NCI-H510A treated with DMSO at 0.1 percent for 48 hours (cell line): Measurements from ENCODE around the gene PLA2G4B.

ENCODE experiments used
- DNase-seq: peaks from one replicate; lab custom pipeline; 2025; lab: John Stamatoyannopoulos, UW

PLA2G4B gene, protein sequence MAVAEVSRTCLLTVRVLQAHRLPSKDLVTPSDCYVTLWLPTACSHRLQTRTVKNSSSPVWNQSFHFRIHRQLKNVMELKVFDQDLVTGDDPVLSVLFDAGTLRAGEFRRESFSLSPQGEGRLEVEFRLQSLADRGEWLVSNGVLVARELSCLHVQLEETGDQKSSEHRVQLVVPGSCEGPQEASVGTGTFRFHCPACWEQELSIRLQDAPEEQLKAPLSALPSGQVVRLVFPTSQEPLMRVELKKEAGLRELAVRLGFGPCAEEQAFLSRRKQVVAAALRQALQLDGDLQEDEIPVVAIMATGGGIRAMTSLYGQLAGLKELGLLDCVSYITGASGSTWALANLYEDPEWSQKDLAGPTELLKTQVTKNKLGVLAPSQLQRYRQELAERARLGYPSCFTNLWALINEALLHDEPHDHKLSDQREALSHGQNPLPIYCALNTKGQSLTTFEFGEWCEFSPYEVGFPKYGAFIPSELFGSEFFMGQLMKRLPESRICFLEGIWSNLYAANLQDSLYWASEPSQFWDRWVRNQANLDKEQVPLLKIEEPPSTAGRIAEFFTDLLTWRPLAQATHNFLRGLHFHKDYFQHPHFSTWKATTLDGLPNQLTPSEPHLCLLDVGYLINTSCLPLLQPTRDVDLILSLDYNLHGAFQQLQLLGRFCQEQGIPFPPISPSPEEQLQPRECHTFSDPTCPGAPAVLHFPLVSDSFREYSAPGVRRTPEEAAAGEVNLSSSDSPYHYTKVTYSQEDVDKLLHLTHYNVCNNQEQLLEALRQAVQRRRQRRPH

DNA sequence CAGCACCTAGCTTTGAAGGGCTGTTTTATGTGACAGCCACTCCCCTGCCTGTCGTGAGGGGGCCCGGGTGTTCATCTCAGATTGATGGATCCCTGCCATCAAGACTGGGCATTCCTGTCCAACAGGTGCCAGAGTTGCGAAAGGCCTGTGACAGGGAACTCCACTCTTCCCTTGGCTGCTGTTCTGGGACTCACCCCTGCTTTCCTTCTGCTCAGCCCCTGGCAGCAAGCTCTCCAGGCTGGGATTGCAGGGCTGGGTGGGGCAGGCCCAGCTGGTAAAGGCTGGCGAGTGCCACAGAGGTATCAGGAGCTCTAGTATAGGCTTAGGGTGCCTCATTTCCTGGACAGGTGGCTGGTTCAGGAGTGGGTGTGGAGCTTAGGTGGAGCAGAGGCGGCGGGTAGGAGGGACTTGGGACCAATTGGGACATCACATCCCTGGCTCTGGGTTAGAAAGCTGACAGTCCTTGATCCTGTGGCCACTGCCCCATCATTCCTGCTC, at the start of gene PLA2G4B:
Gene PLA2G4B (plus strand): TSS at position 448 of the 498 bp plus-strand sequence. CDS start 67 bp downstream, outside the sequence.
- DNase-seq, result peak; percentile 73

DNA sequence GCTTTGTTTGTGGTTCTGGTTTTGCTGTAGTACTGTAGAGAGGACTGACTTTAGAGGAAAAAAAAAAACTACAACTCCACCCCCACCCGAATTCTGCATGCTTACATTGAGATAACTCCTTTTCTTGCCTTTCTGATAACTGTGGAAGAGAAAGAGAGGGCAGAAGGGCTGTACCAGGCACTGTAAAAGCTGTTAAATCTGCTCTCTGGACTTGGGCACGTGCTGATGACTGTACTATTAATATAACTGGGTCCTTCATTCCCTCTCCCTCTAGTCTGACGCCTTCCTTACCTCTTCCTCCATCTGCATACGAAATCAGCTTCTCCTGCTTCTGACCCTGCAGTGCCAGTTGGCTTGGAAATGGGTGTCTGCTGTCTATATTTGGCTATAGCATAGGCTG, 49.4 kb upstream of the PLA2G4B start:
- DNase-seq, result no peak

DNA sequence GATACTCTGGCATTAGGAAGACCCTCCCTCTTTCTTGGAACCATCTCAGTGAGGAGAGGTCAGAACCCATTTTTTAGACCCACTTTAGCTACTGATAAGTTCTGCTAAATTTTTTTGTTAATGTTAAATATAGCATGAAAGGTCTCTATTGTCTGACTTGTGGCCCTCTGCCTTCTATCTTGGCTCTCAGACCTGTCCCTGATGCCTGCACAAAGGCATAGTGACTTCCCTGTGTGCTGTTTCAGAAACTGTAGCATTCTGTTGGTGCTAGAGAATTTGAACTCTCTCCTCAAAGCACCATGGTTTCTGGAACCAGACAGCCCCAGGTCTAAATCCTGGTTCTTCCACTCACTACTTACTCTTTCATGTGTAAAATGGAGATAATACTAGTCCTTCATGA, 49.0 kb upstream of the PLA2G4B start:
- DNase-seq, result no peak

DNA sequence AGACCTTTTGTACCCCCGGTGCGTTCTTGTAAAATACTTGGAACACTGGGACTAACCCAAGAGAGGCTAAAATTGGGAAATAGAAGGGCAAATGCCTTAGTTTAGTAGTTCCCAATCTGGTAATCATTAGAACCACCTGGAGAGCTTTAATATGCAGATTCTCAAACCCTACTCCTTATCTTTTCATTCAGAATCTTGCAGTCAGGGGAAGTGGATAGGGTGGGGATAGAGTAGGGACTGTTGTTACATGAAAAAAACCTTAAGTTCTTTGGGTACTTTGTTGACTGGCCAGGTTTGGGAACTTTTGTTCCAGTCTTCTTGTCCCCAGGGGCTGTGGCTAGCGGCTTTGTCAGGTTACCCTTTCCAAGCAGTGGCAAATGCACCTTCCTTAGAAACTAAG, 48.5 kb upstream of the PLA2G4B start:
- no peak for DNase-seq

DNA sequence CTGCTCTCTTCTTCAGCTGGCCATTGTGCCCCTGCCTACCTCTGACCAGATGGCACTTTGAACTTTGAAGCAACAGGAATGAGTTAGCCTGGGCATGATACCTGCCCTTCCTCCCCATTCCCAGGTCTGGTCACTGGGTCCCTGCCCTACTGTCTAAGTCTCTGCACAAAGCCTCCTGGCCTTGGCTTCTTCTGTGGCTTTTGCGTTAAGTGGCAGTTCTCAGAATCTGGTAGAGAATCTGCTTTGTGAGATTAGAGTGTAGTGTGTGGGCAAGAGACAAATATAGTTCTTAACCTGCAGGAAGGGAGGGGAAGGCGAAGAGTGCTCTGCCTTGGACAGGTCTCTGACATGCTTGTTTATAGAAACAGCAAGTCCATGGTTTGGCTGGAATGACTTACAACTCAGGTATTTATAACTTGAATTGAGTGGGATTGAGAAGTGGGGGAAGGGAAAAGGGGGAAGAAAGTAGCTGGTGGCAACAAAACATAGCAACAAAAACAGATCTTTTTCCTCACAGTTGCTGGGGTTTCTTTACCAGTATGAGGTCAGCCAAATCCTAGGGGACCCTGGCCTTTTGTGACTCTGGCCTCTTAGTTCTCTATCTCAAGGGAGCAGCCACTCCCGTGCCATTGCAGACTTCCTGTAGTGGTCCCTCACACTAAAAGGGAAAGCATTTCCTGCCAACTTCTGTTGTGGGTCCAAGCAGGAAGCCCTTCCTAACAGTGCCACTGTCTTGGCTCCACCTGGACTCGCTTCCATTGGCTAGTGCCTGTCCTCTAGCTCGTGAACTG, 47.7 kb upstream of the PLA2G4B start:
- no peak for DNase-seq

DNA sequence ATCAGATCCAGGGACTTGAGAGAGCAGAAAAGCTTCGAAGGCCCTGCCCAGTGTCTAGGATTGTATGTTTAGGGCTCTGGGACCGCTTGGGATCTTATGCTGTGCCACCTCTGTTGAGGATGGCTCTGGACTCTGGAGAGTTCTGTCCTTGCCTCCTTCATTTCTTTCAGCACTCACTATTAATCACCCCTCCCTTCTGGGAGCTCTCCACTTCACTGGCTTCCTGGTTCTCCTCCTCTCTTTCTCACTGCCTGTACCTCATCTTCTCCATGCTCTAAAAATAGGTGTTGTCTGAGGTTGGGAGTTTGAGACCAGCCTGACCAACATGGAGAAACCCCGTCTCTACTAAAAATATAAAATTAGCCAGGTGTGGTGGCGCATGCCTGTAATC, 47.1 kb upstream of the PLA2G4B start:
- DNase-seq, result no peak

DNA sequence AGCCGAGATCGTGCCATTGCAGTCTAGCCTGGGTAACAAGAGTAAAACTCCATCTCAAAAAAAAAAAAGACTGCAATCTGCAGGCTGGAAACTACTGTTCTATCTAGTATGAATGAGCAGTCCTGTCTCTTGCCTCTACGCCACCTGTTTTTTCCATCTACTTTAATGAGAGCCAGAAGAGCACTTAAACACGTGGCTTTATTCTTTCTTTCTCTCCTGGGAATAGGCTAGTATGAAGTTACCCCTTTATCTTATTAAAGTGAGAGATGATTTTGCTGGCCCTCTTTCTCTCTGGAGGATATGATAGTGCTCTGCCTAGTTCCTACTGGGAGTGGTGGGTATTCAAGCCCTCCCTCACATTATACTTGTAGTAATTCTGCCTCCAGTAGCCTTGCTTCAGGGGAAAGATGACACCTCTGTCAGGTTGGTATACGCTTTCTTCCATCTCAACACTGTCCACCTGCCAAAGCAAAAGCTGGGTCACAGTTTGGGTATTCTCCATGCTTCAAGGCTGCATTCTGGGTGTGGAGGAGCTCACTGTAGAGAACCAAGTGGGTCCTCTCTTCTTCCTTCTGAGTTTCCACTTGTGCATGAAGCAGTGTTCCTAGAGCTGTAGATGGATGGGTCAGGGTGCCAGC, 46.5 kb upstream of the PLA2G4B start:
- no peak for DNase-seq

DNA sequence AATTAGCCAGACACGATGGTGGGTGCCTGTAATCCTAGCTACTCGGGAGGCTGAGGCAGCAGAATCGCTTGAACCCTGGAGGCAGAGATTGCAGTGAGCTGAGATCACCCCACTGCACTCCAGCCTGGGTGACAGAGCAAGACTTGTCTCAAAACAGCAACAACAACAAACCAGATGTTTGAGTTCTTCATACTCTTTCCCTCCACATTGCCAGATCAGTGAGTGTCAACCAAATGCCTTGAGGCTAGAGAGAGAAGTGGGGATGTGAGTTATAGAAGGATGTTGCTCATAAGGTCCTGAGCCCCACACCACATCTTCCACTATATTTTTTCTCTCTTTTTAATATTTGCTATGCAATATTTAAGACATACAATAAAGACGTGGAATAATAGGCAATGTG, 44.6 kb upstream of the PLA2G4B start:
- DNase-seq, result no peak

DNA sequence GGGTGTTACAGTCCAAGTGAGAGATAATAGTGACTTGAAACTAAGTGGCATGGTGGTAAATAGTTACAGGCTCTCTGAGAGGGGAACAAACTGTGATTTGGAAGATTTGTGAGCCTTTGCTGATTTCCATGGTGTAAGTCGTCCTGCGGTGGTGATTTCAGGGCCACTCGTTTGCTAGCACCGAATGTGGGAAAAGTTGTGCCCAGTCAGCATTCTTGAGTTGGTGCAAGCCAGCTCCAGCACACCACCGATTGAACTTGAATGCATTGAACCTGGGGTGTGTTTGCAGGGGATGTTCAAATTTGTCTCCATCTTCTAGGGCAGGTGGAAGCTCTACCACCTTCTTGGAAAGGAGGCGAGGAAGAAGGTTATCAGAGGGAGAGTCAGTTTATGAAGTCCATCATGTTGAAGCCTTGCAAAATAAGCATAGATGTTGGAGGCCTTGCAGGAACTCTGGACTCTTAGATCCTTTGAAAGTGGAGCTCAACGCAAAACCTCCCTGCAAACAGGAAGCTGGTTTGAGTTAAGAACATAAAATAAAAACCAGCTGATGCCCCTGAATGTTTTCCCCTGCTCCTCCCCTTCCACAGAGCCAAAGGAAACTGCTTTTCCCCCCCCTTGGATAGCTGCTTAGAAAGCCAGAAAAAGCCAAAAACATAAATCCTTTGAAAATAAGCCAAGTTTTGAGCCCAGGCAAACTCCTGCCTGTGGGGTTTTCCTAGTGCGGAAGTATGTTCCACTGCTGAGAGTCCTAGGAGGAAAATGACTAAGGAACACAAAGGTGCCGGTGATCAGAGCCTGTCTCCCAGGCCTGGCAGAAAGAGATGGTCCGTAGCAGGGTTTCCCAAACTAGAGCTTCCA, 42.4 kb upstream of the PLA2G4B start:
- no peak for DNase-seq

DNA sequence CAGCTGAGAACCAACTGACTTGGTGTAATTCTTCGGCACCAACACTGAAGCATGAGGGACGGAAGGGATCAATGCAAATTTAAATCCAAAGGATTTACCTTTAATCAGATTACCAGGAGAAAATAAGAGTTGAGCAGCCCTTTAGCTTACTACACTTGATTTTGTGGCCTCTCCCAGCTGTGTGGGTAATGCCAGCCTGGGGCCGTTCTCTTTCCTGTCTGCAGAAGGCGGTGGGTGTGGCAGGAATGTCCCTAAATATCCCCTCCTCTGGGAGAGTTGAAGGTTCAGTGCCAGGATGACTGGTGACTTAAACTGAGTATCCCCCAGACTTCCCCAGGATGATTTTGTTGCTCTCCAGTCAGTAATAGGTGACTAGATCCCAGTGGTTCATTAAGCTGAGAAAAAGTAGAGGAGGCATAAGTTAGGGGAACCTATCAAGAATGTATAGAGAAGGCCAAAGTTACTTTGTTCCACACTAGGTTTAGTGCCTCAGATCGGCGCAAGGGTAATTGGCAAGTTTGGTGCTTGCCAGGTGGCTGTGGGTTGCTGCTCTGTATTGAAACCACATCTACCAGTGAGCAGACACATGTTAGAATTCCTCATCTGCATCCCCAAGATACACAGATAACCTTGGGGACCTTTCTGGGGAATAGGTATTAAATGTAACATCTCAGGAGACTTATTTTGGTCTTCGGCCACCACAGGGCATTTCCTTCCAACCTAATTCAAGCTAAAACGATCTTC, 41.3 kb upstream of the PLA2G4B start:
- DNase-seq, result no peak

DNA sequence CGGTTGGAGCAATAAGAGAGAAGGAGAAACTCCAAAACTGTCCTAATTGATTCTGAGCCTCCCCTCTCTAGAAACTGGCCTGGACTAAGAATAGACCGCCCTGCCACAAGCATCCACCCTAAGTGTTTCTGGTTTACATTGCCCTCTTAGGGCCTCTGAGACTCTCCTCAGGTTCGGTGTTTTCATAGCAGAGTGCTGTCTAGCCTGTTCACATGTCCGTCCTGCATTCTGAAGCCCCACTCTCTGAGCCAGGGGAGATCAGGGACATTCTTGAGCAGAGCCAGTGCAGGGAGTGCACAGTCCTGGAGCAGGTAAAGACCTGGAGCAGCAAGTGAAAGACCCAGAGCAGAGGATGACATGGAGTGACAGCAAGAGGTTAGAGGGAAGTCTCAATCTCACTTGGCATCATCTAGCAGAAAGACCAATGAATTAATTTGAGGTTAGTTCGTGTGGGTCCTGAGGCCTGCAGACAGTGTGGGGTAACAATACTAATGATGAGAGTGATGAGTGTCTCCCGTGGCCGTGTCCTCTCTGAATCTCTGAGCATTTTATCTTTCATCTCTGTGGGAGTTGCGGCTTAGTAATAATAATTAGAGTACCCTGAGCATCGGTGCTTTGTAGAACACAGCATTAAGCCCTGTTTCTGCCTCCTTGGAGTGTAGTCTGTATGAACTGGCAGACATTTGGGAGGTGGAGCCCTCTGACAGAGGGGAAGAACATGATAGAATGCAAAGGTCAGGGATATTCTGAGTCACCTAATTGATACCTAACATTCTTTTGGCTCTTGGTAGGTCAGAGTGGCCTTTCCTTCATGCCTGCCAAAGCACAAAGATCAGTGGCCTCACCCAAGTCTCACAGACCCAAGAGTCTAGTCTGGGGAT, 39.8 kb upstream of the PLA2G4B start:
- DNase-seq, result no peak

DNA sequence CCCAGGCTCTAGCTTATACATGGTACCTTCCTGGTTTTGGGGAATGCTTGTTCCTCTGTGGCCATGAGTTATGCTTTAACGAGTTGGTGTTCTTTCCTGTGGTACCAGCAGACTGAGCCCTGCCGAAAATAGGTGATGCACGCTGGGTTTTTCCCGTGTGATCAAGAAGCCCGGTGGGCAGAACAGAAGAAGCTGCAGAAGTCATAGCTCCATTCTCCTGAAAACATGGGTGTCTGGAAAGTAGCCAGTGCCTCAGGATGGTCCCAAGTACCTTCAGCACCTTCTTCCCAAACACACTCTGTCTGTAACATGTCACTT, 39.2 kb upstream of the PLA2G4B start:
- DNase-seq, result no peak

DNA sequence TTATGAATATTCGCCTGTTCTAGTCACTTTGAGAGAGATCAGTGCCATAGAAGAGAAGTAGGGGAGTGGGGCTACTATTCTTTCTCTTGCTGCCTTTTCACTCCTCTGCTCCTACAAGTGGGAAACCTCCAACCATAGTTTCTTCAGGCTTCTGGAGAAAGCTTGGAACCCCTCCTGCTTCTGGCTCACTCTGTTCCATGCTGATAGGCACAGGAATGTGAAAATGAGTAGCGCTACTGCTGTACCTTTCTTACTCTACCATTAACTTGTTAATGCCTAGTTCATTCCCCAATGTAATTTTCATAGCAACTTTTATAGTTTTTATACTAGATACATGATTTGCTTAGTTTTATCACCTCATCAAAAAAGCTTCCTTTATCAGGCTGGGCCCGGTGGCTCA, 37.5 kb upstream of the PLA2G4B start:
- no peak for DNase-seq

DNA sequence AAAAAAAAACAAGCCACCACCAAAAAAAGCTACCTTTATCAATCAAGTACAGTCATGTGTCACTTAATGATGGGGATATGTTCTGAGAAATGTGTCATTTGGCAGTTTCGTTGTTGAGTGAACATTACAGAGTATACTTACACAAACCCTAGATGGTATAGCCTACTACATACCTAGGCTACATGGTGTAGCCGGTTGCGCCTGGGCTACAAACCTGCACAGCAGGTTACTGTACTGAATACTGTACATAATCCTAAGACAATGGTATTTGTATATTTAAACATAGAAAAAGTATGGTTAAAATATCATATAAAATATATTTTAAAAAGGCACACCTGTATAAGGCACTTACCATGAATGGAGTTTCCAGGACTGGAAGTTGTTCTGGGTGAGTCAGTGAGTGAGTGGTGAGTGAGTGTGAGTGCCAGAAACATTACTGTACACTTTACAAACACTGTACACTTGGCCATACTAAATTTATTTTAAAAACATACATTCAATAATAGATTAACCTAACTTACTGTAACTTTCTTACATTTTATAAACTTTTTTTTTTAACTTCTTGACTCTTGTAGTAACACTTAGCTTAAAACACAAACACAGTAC, 36.7 kb upstream of the PLA2G4B start:
- DNase-seq, result no peak

DNA sequence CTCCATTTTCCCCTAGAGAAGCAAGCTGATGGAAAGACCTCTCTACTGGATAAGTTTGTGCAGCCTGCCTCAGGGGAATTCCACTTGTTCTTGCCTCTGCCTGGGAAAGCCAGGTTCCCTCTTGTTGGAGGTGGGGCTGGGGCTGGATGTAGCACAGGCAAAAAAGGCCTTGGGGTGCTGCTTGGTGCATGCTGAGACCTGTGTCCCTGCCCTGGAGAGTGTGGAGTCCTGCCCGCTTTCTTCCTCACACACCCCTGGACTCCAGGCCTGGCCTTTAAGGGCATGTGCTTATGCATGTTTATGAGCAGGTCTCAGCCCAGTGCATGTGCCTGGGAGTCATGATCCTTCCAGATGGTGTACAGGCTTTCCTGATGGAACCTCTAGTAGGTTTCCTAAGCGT, 34.3 kb upstream of the PLA2G4B start:
- DNase-seq, result no peak

DNA sequence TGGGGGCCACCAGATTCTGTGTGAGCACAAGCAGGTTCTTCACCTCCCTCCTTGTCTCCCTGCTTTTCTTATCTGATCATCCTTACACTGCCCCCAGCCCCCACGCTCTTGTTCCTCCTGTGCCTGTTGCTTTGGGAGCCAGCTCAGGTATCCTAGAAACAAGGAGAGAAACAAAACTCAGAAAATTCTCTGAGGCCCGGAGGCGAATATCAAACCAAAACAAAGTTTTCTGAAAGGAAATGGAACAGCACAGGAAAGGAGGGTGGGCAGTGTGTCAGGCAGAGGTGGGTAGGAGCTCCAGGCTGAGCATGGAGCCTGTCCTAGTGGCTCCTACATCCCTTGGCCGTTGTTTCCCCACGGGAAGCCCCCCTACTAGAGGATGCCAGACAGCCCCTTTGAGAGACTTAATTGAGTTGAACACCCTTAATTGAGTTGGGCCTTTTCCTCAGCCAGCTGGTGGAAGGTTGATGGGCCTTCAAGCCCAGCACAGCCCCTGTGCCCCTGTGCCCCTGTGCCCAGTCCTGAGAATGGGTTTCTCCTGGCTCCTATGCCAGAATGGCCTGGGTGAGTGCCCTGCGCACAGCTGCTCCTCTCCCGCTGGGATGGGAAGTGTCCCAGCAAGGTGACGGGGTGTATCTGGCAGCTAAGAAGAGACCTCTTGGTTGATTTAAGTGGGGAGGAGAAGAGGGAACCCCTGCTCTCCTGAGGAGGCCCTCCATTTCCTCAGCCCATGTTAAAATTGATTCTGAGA, 33.6 kb upstream of the PLA2G4B start:
- no peak for DNase-seq

DNA sequence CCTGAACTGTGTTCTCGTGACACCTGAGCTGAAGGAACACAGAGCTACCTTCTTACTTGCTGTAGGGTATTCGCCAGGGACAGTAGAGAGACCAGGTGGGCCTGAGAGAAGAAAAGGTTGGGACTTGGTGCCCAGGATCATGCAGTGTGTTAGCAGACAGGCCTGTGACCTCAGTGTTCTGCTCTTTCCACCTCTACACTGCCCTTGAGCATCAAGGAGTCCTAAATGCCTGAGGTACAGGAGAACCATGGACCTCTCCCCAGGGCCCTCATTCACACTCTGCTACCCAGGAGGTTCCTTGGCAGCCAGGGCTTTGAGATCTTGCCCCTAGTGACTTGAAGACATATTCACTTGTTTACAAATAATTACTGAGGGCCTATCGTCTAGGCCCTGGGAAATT, 32.9 kb upstream of the PLA2G4B start:
- no peak for DNase-seq
